ENCODE results near the gene ITGA2B.

GRCh38 chr17:44382917-44383316 is 6.5 kb downstream of the ITGA2B start:
- TF ChIP-seq, protein P1, sequence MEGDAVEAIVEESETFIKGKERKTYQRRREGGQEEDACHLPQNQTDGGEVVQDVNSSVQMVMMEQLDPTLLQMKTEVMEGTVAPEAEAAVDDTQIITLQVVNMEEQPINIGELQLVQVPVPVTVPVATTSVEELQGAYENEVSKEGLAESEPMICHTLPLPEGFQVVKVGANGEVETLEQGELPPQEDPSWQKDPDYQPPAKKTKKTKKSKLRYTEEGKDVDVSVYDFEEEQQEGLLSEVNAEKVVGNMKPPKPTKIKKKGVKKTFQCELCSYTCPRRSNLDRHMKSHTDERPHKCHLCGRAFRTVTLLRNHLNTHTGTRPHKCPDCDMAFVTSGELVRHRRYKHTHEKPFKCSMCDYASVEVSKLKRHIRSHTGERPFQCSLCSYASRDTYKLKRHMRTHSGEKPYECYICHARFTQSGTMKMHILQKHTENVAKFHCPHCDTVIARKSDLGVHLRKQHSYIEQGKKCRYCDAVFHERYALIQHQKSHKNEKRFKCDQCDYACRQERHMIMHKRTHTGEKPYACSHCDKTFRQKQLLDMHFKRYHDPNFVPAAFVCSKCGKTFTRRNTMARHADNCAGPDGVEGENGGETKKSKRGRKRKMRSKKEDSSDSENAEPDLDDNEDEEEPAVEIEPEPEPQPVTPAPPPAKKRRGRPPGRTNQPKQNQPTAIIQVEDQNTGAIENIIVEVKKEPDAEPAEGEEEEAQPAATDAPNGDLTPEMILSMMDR (IDR thresholded peaks at IDR 0.05), result no peak
- TF ChIP-seq POLR2A (IDR thresholded peaks at IDR 0.05), result no peak
- no peak for TF ChIP-seq POLR2AphosphoS5 (IDR thresholded peaks at IDR 0.05)
